Suprapubic skin (tissue), 4 donors: Measurements from ENCODE around the gene NTPCR. TPM values are rescaled to one million over a fixed set of nuclear protein-coding genes. Genes with fewer than 3 reads are reported as not detected.

Source experiments
- DNase-seq, 2 donors: peaks; one replicate each; pipeline ENCODE4 v3.0.0-alpha.2; 2019; ENCODE audit warnings: low spot score in 2 of 2
- H3K27ac ChIP-seq: fragments of 200-600 bp; sonication (generic); one replicate; pipeline ENCODE4 v1.5.1; 2019
- H3K27me3 ChIP-seq: fragments of 200-600 bp; sonication (generic); one replicate; pipeline ENCODE4 v1.5.1; 2019
- H3K36me3 ChIP-seq: fragments of 200-600 bp; sonication (generic); one replicate; pipeline ENCODE4 v1.5.1; 2019
- H3K4me1 ChIP-seq: fragments of 200-600 bp; sonication (generic); one replicate; pipeline ENCODE4 v1.5.1; 2019
- H3K4me3 ChIP-seq: fragments of 200-600 bp; sonication (generic); one replicate; pipeline ENCODE4 v1.5.1; 2019; ENCODE audit warnings: mild to moderate bottlenecking
- H3K9me3 ChIP-seq: fragments of 200-600 bp; sonication (generic); one replicate; pipeline ENCODE4 v1.5.1; 2019
- CTCF ChIP-seq, 2 donors: fragments of 200-600 bp in 1 of 2; fragments of 450-650 bp in 1 of 2; sonication (generic) in 1 of 2; IDR thresholded peaks; one replicate each; pipeline ENCODE4 v1.5.1; 2016 to 2019; ENCODE audit warnings: antibody characterized with exemption in 2 of 2, mild to moderate bottlenecking in 1 of 2, moderate library complexity in 1 of 2
- EP300 ChIP-seq: sonication (generic); formaldehyde crosslinking; IDR thresholded peaks from one replicate; pipeline ENCODE4 v1.6.1; 2017; ENCODE audit warnings: antibody characterized with exemption
- POLR2A ChIP-seq, 2 donors: fragments of 450-650 bp; IDR thresholded peaks; one replicate each; pipeline ENCODE4 v1.6.1; 2017; ENCODE audit warnings: antibody characterized with exemption in 2 of 2, mild to moderate bottlenecking in 2 of 2, moderate library complexity in 2 of 2
- POLR2AphosphoS5 ChIP-seq, 3 donors: sonication (generic); formaldehyde crosslinking; IDR thresholded peaks; one replicate each; pipeline ENCODE4 v1.6.1; 2017; ENCODE audit warnings: antibody characterized with exemption in 3 of 3
- WGBS: methylation state at CpG from one replicate; pipeline ENCODE4 v1.1.5; 2018; 5-methylcytosine and 5-hydroxymethylcytosine counted together
- total RNA-seq, 4 donors: library from RNA; depleted of rRNA; stranded (reverse); fragments of >200 nt; gene quantifications; one replicate each; pipeline ENCODE4 v1.1.0, GENCODE V29; 2016

NTPCR gene
- total RNA-seq, 4 donors from 2014 or later, result 18.6 to 35.9 (median 28.4) TPM

DNA sequence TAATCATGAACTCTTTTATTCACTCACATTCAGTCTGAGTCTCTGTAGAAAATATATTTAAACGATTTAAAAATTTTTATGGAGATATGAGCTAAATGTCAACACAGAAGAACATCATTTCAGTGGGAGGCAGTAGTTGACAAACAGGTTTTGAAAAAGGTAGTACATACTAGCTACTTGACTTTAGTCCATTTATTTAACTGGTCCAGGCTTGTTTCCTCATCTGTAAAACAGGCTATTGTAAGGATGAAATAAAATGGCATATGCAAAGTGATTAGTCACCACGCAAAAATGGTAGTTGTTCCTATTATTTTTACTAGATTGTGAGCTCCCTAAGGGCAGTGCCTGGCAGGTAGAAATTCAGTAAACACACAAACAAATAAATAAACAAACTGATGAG is 75.2 kb downstream of the NTPCR start:
- DNase-seq, result no peak
- Histone ChIP-seq H3K27me3 (no peaks in the 10 kb centered on the region), H3K4me3 (no peak overlapping the region), H3K27ac (no peak overlapping the region), H3K4me1 (no peaks in the 10 kb centered on the region), H3K9me3 (no peaks in the 10 kb centered on the region), H3K36me3 (no peaks in the 10 kb centered on the region)
- TF ChIP-seq POLR2AphosphoS5 (IDR thresholded peaks at IDR 0.05) (no peak), POLR2A (IDR thresholded peaks at IDR 0.05) (no peak), CTCF (IDR thresholded peaks at IDR 0.05) (no peak), EP300 (no peak)
- 54% methylated on average over 2 of the region's 2 CpGs for WGBS

GRCh38 chr1:233027046-233027445 is 76.6 kb downstream of the NTPCR start:
- Histone ChIP-seq H3K36me3 (no peaks in the 10 kb centered on the region), H3K27me3 (no peaks in the 10 kb centered on the region), H3K4me1 (no peaks in the 10 kb centered on the region), H3K4me3 (no peak overlapping the region), H3K27ac (no peak overlapping the region), H3K9me3 (no peaks in the 10 kb centered on the region)
- TF ChIP-seq POLR2AphosphoS5 (IDR thresholded peaks at IDR 0.05) (no peak), POLR2A (IDR thresholded peaks at IDR 0.05) (no peak), EP300 (no peak), CTCF (IDR thresholded peaks at IDR 0.05) (no peak)
- no peak for DNase-seq
- 81% methylated on average over 5 of the region's 5 CpGs for WGBS

- Histone ChIP-seq H3K4me1 (no peaks in the 10 kb centered on the region), H3K27me3 (no peaks in the 10 kb centered on the region), H3K9me3 (no peaks in the 10 kb centered on the region), H3K4me3 (no peak overlapping the region), H3K36me3 (no peaks in the 10 kb centered on the region), H3K27ac (no peak overlapping the region)
- WGBS, result 90% methylated on average over 3 of the region's 3 CpGs
- no peak for TF ChIP-seq POLR2AphosphoS5 (IDR thresholded peaks at IDR 0.05)
- TF ChIP-seq CTCF (IDR thresholded peaks at IDR 0.05), result no peak
- no peak for TF ChIP-seq EP300
- no peak for TF ChIP-seq POLR2A (IDR thresholded peaks at IDR 0.05)
- DNase-seq, result no peak
These were observed 81.1 kb downstream of the NTPCR start for GRCh38 chr1:233031521-233031920.

- DNase-seq, result no peak
- TF ChIP-seq EP300 (no peak), POLR2AphosphoS5 (IDR thresholded peaks at IDR 0.05) (no peak), CTCF (IDR thresholded peaks at IDR 0.05) (no peak), POLR2A (IDR thresholded peaks at IDR 0.05) (no peak)
- H3K9me3 ChIP-seq, result no peaks in the 10 kb centered on the region
- H3K27me3 ChIP-seq, result no peaks in the 10 kb centered on the region
- H3K4me3 ChIP-seq, result no peak overlapping the region
- WGBS, result 83% methylated on average over 4 of the region's 4 CpGs
- H3K27ac ChIP-seq, result no peak overlapping the region
- H3K36me3 ChIP-seq, result no peaks in the 10 kb centered on the region
- H3K4me1 ChIP-seq, result no peaks in the 10 kb centered on the region
These were observed 82.5 kb downstream of the NTPCR start for GRCh38 chr1:233032916-233033315.

DNA sequence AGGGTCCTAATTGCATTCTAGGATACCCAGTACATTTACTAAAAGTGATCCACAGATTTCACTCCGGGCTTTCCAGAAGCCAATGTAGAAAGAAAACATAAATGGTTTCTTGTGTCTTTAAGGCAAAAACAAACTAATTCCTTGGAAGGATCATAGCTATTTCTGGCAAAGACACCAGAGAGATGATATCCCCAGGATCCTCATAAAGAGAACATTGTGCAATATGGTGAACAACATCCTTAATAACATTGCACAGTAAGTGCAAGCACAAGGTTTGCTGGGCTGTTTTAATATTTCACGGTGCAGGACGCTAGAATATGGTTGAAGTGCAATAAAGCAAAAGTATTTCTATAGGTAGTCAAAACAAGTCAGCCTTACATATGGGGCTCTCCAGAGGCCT is 83.0 kb downstream of the NTPCR start:
- WGBS, result 56% methylated on average over 3 of the region's 3 CpGs
- DNase-seq, result no peak
- Histone ChIP-seq H3K4me3 (no peak overlapping the region), H3K27ac (no peak overlapping the region), H3K27me3 (no peaks in the 10 kb centered on the region), H3K9me3 (no peaks in the 10 kb centered on the region), H3K4me1 (no peaks in the 10 kb centered on the region), H3K36me3 (no peaks in the 10 kb centered on the region)
- TF ChIP-seq POLR2AphosphoS5 (IDR thresholded peaks at IDR 0.05) (no peak), EP300 (no peak), POLR2A (IDR thresholded peaks at IDR 0.05) (no peak), CTCF (IDR thresholded peaks at IDR 0.05) (no peak)

Other genes starting within 250 kb of the NTPCR start
- gene MAP10, start 145.2 kb upstream of the NTPCR start, total RNA-seq, result 1 to 10 TPM in 1 of 4 donors, under 1 TPM in 3; 0.60 to 1.0 (median 0.81) TPM